ENCODE measurements around the gene DISC1.

The DISC1 gene

DNA sequence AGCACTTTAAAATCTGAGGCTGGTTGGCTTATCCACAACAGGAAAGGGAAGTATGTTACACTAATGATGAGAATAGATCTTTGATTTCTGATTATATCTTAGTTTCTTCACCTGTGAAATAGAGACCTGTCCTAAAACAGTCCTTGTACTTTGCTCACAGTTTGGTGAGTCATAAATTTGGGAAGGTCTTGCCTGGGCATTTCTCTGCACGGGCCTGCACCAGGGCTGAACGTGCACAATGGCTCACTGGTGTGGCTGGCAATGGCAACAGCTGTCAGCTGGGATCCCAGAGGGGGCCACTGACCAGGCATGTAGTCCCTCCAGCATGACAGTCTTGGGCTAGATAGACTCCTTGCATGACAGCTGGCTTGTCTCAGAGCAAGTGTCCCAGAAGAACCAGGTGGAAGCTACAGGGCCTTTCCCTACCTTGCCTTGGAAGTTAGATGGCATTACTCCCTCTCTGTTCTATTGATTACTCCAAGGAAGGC is 367.4 kb downstream of the DISC1 start:
- DNase-seq (ENCODE audit: low spot score): no peak

DNA sequence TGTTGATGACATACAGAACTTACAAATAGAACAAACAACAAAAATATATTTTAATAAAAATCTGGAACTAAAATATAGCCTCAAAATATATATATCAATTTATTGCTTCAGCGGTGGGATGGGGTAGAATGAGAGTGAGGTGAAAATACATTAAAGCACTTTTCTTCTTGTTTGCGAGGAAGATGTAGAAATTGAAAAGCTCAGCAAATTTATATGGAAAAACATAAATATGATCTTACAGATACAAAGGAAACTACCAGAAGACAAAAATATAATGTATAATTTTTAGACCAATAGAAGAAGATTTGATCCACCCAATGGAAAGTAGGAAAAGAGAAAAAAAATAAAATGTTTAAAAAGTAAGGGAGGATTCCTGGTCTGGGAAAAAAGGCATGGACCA is 372.2 kb downstream of the DISC1 start:
- DNase-seq (ENCODE audit: low spot score): no peak

DNA sequence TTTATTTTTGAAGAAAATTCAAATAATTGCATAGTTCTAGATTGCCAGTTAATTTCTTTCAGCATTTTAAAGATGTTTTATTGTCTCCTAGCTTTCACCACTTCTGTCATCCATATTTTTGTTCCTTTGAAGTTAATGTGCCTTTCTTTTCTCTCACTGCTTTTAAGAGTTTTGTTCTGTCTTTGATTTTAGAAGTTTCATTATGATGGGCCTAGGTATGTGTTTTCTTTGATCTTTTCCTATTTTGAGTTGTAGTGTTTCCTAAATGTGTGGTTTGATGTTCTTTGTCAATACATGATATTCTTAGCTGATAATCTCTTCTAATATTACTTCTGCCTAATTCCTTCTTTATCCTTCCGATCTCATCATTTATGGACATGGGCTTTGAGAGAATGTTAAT is 378.7 kb downstream of the DISC1 start:
- DNase-seq (ENCODE audit: low spot score): no peak

DNA sequence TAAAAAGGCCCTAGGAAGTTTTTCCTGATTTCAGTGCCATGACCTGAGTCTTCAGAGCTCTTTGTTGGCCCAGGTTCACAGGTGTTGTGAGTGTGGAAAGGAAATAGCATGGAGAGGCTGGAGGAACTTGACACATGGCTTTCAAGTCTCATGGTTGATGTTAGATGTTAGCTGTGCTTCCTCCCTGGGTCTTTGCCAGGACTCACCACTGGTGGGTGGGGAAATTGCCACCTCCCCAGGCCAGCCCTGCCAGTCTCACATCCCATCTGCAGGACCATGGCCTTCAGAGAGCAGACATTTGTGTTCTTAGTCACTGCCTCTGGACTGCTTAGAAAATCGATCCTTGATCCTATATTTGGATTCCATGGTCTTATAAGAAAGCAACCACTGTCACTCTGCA is 383.2 kb downstream of the DISC1 start:
- no peak for DNase-seq (ENCODE audit: low spot score)

DNA sequence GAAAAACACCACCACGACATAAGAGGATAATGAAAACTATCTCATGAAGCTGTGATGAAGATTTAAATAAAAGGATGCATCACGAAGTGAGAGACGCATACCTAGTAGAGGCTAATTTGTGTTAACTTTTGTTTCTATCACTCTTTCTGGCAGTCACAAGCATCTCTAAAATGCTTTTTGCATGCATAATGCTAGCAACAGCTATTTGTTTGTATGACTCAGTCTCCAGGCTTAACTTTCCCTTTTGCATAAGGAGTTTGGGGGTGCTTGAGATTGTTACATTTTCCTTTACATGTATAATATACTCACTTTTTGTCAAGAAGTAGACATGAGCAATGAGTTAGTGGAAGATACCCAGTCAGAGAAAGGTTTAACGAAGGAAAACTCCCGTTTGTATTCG is 385.4 kb downstream of the DISC1 start:
- no peak for DNase-seq (ENCODE audit: low spot score)

DNA sequence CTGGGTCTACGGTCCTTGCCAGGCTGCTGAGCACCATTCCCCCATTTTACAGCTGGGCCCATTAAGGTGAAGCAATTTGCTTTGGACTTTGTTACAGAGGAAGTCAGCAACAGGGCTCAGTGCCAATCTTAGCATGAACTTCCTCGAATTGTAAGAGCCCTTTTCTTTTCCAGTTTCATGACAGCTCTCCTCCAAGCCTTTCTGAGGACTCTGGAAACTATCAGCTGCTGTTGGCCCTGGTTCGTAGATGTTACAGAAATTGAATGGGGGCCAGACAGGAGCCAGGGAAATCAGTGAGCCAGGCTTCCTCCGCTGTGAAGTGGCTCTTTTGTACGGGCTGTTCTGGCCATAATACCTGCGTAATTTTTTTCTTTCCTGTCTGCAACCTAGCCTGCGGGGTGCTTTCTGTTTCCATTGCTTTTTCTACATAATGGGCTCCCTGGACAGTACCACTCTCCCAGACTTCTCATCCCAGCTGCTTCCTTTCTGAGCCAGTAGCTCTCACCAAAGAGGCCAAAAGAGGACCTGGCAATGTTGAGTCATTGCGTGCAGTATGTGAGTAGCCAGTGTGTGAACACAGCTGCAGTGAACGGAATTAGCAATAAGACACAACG is 386.3 kb downstream of the DISC1 start:
- no peak for DNase-seq (ENCODE audit: low spot score)

DNA sequence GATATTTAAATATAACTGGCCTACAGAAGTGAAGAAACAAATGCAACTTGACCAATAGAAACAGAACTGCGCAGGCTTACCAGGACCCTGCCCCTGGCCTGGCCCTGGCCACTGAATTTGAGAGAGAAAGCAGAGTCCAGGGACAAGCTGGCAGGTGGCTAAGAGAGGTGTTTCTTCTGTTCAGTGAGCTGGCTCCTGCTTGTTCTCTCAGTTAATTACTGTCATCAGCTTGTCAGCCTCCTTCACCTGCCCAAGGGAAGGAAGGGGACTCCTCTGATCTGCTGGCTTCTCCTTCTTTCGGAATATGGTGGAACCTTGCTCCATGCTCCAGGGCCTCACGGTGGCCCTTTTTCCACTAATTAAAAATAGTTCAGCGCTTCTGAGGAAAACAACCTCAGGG is 388.4 kb downstream of the DISC1 start:
- DNase-seq (ENCODE audit: low spot score): no peak

DNA sequence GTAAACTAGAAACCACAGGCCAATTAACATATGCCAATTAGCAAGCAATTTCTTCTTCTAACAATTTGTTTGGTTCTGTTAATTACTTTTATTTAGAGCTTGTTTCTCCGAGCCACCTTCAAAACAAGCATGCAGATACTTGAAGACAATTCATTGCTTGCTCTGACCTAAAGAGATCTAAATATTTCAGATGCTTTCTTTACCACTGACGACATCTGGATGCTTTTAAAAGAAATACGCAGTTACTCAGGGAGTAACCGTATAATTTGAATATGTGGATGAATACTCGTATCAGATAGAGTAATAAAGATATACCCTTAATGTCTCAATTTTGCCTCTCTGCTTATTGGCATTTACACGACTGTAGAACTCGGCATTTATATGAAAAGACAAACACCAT is 390.0 kb downstream of the DISC1 start:
- DNase-seq (ENCODE audit: low spot score): no peak

DNA sequence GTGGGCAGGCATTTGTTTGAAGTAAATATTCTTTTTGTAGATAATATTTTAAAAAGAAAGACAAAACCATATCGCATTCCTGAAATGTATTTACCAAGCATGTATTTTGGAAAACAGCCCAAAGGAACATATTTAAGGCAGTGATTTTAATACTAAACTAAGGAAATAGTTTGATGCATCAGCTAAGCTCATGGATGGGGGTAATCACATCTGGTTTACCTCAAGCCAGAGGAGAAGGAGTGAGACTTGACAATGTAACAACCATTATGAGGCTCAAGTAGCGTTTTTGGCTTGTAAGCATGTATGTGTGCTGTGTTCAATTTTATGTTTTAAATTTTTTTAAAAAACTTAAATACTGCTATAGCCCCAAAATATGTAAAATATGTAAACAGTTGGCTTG is 390.5 kb downstream of the DISC1 start:
- DNase-seq (ENCODE audit: low spot score): no peak

DNA sequence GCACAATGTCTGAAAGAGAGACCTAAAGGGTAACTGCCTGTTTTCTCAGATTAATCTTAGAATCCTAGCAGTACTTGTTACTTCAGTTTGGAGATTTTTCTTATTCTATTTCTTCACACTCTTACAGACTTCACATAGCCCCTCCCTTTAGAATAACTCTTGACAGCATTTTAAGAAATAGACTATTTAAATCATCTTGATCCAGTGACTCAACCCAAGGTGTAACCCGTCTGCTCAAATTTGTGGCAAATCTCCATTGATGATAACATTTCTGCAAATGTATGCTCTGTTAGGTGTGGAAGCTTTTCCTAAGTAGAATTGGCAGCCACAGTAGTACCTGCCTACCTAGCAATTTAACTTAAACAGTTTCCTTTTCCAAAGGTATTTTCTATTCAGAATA is 391.2 kb downstream of the DISC1 start:
- no peak for DNase-seq (ENCODE audit: low spot score)

DNA sequence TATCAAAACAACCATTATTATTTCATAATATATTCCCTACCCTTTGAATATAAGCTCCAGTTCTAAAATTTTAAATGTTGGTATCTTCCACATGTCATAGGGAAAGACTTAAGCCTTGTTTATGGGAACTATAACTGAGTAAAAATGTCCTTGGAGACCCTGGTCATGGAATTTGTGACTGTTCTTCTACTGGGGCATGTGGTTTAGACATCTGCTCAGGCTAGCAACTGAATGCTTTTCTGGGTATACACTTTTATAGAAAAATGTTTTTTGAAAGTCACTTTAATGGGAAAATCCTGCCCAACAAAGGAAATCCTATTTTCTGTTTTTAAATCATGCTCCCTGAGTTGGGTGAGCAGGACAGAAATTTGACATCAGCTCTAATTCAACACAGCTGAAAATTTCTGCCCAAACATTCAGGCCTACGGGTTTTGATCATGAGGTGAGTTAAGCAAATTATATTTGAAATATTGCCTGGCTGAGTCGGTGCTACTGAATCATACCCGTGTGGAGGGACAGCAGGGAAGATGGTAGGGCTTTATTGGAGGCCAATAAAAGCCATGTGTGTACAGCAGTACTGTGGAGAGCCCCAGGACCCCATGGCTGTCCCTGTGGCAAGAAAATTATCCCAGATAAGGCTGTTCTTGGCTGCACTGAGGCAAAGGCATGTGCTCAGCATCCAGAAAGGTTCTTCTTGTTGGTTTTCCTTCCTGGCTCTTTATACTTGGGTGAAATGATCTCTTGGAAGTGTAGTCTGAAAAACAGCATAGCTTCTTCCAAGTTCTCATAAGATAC is 391.8 kb downstream of the DISC1 start:
- DNase-seq (ENCODE audit: low spot score): no peak

DNA sequence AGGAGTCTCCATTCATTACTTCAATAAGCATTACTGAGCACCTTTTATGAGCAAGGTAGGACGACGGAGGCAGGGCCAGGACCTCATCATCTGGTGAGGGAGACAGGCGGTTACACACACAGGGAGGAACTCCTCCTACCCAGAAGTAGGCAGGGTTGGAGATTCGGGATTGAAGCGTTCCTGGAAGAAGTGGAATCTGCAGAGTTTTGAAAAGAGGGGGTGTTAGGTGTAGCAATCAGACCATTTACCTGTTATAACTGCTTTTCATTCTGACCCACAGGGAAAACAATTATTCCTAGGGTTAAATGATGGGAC is 392.4 kb downstream of the DISC1 start:
- no peak for DNase-seq (ENCODE audit: low spot score)

DNA sequence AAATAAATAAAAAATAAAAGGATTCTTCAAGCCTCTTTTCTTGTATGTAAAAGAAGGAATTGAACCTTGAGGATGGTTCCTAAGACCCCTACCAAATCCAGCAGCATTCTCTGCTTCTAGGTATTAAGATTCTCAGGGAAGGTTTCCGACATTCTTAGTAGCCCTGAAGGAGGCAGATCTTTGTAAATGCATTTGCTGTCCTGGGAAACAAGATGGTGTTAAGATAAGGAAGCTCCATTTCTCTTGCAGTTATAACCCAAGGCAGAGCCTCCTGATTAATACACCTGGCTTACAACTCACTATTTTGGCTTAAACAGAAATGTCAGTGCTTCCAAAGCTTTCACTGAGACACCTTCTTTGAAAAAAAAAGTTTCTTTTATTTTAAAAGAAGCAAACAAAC is 393.8 kb downstream of the DISC1 start:
- DNase-seq (ENCODE audit: low spot score): no peak

DNA sequence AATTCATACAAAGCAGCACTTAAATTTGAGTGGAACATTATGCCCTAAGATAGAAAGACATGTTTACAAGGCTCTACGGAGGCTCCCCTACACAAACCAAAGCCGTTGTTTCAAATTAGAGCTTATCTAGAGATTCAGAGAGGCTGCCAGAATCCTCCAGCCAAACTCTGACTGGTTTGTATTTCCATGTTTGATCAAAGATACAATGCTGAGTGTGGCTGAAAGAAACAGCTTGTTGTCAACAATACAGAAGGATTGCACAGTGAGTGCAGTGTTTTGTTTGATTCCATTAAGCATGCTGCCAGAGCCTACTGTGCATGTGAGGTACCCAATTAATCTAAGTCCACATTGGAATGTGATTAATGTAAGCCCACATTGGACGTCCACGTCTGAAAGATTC is 402.7 kb downstream of the DISC1 start:
- DNase-seq (ENCODE audit: low spot score): no peak

DNA sequence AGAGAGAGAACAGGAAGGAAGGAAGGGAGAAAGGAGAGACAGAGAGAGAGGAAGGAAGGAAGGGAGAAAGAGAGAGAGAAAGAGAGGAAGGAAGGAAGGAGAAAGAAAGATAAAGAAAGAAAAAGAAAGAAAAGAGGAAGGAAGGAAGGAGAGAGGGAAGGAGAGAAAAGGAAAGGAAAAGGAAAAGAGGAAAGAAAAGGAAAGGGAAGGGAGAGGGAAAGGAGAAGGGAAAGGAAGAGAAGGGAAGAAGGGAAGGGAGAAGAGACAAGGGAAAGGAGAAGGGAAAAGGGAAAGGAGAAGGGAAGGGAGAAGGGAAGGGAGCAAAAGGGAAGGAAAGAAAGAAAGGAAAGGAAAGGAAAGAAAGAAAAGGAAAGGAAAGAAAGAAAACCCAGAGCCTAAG is 404.6 kb downstream of the DISC1 start:
- no peak for DNase-seq (ENCODE audit: low spot score)

DNA sequence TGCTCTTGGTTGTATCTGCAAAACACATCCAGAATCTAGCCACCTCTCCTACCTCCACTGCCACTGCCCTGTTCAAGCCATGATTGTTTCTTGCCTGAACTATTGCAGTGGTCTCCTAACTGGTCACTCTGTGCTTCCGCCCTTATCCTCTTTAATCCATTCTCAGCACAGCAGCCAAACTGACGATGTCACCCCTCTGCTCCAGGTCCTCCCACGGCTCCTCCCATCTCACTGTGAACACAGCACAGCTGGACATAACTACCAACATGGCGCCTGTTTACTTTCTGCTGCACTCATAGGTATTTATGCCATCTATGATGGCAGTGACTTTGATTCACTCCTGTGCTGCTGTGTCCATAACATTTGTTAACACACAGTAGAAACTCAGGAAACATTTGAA is 406.7 kb downstream of the DISC1 start:
- no peak for DNase-seq (ENCODE audit: low spot score)

DNA sequence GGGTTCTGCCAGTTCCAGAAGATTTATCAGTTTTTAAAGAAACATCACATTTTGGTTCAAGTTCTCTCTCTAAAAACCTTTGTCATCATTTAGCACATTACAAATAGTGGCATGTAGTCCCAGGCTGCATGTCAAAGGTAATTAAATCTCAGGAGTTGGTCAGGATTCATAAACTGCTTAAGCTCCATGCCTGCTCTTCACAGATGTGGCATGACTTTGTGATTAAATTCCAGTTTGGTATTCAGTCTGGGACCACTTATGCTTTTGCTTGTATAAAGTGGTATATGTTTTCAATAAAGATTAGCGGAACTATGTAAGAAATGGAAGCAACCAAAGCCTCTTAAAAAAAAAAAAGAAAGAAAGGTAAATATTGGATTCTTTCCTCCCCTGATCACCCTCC is 408.0 kb downstream of the DISC1 start:
- DNase-seq (ENCODE audit: low spot score): no peak

DNA sequence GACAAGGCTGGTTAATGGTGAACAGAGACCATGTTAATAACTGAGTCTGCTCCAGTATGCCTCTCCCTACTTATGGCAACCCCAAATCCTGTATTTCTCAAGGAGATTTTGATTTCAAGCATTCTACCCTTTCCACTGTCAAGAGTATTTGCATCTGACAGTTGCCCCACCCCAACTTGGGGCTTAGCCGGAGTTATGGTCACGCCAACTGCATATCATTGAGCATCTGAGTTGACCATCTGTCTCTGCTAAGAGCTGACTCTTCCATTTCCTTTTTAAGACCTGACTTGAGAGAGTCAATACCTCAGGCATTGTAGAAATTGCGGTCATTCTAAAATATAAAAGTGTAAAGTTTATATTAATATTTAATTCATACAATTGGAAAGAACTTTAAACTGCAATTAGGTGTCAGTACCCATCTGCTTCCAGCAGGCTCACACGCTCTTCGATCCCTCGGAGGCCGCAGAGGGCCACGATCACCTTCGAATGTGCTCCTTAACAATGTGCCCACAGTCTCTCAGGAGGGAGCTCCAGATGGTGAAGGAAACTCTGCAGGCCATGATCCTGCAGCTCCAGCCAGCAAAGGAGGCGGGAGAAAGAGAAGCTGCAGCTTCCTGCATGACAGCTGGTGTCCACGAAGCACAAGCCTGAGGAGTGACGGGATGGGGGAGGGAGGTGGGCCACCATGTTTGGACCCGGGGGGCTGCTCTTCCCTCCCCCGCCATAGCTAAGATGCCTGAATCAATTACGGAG is 409.8 kb downstream of the DISC1 start:
- no peak for DNase-seq (ENCODE audit: low spot score)

DNA sequence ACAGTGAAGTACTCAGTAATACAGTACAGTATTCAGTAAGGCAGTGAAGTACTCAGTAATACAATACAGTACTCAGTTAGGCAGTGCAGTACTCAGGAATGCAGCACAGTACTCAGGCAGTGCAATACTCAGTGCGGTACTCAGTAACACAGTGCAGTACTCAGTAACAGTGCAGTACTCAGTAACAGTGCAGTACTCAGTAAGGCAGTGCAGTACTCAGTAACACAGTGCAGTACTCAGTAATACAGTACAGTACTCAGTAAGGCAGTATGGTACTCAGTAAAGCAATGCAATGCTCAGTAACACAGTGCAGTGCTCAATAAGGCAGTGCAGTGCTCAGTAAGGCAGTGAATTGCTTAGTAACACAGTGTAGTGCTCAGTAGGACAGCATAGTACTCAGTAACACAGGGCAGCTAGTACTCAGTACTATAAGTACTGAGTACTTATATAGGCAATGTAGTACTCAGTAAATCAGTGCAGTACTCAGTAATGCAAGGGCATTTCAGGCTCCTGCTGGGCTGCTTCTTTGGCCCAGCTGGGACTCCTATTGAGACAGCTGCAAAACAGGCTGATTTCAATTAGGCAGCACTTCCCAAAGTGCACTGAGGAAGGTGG is 411.3 kb downstream of the DISC1 start:
- DNase-seq (ENCODE audit: low spot score): no peak

DNA sequence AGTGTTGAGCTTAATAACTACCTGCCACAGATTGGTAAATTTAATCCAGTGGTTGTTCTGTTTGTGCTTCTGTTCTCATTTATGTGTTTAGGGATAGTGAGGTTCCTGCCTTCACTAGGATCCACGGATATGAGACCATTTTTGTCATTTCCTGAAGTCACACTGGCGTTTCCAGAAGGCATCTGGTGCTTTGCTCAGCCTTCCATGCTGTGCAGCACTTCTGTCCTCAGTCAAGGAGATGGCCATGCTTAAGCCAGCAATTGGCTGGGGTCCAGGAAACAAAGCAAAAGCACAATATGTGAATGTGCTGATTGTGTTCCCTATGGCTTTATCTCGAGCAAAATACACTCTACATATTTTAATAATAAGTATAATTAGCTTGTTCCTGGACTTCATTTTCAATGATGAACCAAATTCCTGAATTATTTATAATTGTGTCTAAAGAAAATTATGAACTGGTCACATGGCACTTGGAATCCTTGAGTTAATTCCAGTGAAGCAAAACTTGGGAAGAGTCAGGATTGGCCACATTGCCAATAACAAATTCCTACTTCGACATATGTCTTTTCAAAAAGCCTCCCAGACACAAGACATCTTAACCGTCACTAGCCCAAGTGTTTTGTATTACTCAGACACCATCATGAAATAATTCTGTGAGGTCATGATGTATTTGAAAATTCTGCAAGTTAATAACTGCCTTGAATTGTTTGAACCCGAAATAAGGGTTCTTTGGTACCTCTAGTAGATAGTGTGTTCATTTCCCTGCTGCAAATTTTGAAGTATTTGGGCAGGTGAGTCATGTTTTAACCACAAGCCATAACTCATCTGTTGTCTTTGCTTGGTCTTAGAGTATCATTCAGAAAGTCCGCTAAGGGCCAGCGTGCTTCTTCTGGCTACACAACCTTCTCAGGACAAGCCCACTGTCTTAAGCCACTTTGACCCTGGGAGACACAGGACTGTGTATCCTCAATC is 412.4 kb downstream of the DISC1 start:
- no peak for DNase-seq (ENCODE audit: low spot score)

DNA sequence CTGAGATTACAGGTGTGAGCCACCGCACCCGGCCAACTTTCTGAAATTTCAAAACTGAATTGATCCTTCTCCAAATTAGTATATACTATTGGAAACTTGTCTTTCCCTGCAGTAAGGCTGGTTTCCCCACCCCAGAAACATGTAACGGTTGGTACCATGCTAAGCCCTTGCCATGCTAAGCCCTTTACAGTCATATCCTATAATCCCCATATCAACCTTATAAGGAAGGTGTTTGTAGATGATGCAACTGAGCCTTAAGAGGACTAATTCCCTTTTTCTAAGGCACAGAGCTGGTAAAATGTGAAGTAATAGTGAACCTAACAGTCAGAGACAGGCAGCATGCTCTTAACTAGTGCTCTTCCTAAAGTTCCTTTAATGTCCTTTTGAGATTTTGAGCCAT is 413.7 kb downstream of the DISC1 start:
- no peak for DNase-seq (ENCODE audit: low spot score)

DNA sequence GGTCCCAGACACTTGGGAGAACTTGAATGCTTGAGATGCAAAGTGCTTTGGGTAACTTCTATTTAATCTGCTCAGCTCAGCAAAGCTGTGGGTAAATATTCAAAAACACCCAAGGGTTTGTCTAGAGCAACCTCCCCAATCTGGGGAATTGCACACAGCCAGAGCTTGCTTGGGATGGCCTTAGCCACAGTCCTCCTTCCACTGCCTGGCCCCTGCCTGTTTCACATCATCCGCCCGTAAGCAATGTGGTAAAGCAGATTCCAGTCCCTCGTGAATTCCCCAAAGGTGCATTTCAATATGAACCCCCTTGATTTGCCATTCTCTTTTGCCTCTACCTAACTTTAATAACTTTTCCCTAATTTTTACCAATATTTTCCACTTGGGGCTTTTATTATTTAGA is 418.1 kb downstream of the DISC1 start:
- DNase-seq (ENCODE audit: low spot score): no peak
